Endothelial cell of umbilical vein (primary cell): ENCODE measurements around the gene ATP8B3. TPM values are rescaled to one million over a fixed set of nuclear protein-coding genes. Genes with fewer than 3 reads are reported as not detected.

Source experiments
- BruUV-seq: library from RNA; stranded (reverse); fragments of 400-500 nt; replicated peaks from 2 replicates; lab custom pipeline; 2021; lab: Mats Ljungman, UMichigan
- CTCF ChIA-PET: fragments of 300-600, 350-600 bp; sonication (Branson Sonifier 250); formaldehyde crosslinking; loops from one replicate; lab custom pipeline; 2021; ENCODE audit warnings: antibody characterized with exemption, inconsistent platforms; lab: Charles Lee
- POLR2A ChIA-PET: fragments of 300-600, 350-600 bp; sonication (Branson Sonifier 250); formaldehyde crosslinking; loops from one replicate; lab custom pipeline; 2021; ENCODE audit warnings: antibody characterized with exemption, inconsistent platforms; lab: Charles Lee
- DNase-seq: peaks from one replicate; pipeline ENCODE4 v3.0.0-alpha.2; 2011; ENCODE audit warnings: low read depth, low spot score
- FAIRE-seq: peaks from 2 replicates; lab custom pipeline; 2011; peaks lifted over from hg19 to GRCh38; lab: Jason Lieb, UNC
- H2AFZ ChIP-seq: 2 replicates; pipeline ENCODE4 v1.6.0; 2012; ENCODE audit warnings: low read depth, low read length, control low read depth, inconsistent platforms
- H3K27ac ChIP-seq: 2 replicates; pipeline ENCODE4 v1.5.1; 2011; ENCODE audit warnings: low read depth, mild to moderate bottlenecking, control low read depth, low read length, moderate library complexity; ENCODE audit not compliant: insufficient read depth
- H3K27me3 ChIP-seq, 2 experiments: 2 replicates each; pipeline versions ENCODE4 v1.6.0 to v1.6.1; 2011; ENCODE audit warnings: low read length in 2 of 2, mixed read lengths in 1 of 2; ENCODE audit not compliant: control insufficient read depth in 2 of 2, insufficient read depth in 2 of 2
- H3K36me3 ChIP-seq, 2 experiments: 2 replicates in 1 of 2; 3 replicates in 1 of 2; pipeline ENCODE4 v1.5.1; 2011; ENCODE audit warnings: low read length in 2 of 2, mild to moderate bottlenecking in 1 of 2, moderate library complexity in 1 of 2; ENCODE audit not compliant: control insufficient read depth in 2 of 2, insufficient read depth in 2 of 2; ENCODE audit errors: extremely low read depth in 1 of 2
- H3K4me1 ChIP-seq: 3 replicates; pipeline ENCODE4 v1.5.1; 2011; ENCODE audit warnings: mild to moderate bottlenecking, low read length; ENCODE audit not compliant: control insufficient read depth, insufficient read depth; ENCODE audit errors: extremely low read depth
- H3K4me2 ChIP-seq: 2 replicates; pipeline ENCODE4 v1.6.1; 2011; ENCODE audit warnings: low read length, control low read depth, mixed read lengths; ENCODE audit not compliant: insufficient read depth
- H3K4me3 ChIP-seq, 3 experiments: fragments of 200-600 bp in 1 of 3; sonication (generic), shearing (Covaris generic) in 1 of 3; replicated peaks in 1 of 3; 2 replicates each; pipeline ENCODE4 v1.5.1; 2011 to 2016; ENCODE audit warnings: control low read depth in 3 of 3, low read length in 3 of 3, mild to moderate bottlenecking in 2 of 3, inconsistent platforms in 1 of 3, low read depth in 1 of 3, moderate library complexity in 1 of 3; ENCODE audit not compliant: insufficient read depth in 1 of 3
- H3K79me2 ChIP-seq: 2 replicates; pipeline ENCODE4 v1.6.0; 2012; ENCODE audit warnings: low read length, inconsistent platforms; ENCODE audit not compliant: control insufficient read depth, insufficient read depth
- H3K9ac ChIP-seq: replicated peaks from 2 replicates; pipeline ENCODE3; 2011; ENCODE audit warnings: low read length, control low read depth; ENCODE audit not compliant: insufficient read depth; ENCODE audit errors: extremely low read depth
- H3K9me1 ChIP-seq: replicated peaks from 3 replicates; pipeline ENCODE4 v1.6.0; 2011; ENCODE audit warnings: mild to moderate bottlenecking, low read length; ENCODE audit not compliant: control insufficient read depth, insufficient read depth; ENCODE audit errors: extremely low read depth
- H3K9me3 ChIP-seq: replicated peaks from 2 replicates; pipeline ENCODE4 v1.5.1; 2012; ENCODE audit warnings: low read length, inconsistent platforms; ENCODE audit not compliant: control insufficient read depth, insufficient read depth
- H4K20me1 ChIP-seq: replicated peaks from 2 replicates; pipeline ENCODE3; 2011; ENCODE audit warnings: mild to moderate bottlenecking, low read length; ENCODE audit not compliant: control insufficient read depth, insufficient read depth; ENCODE audit errors: extremely low read depth
- CTCF ChIP-seq, 2 donors: IDR thresholded peaks; 1 replicate in 1 of 2; 2 replicates in 1 of 2; pipeline ENCODE4 v1.5.1; 2011; ENCODE audit warnings: low read length in 2 of 2, mild to moderate bottlenecking in 2 of 2, moderate library complexity in 2 of 2, control low read depth in 1 of 2, inconsistent platforms in 1 of 2, low read depth in 1 of 2; ENCODE audit not compliant: insufficient read depth in 1 of 2; ENCODE audit errors: extremely low read depth in 1 of 2
- EZH2 ChIP-seq: IDR thresholded peaks from 2 replicates; pipeline ENCODE4 v1.6.1; 2012; ENCODE audit warnings: borderline replicate concordance, low read depth, mild to moderate bottlenecking, moderate library complexity, low read length, inconsistent platforms; ENCODE audit not compliant: severe bottlenecking
- FOS ChIP-seq: IDR thresholded peaks from 2 replicates; pipeline ENCODE4 v1.6.1; 2011; ENCODE audit warnings: mild to moderate bottlenecking, low read length, moderate library complexity, borderline replicate concordance; ENCODE audit not compliant: insufficient read depth
- GATA2 ChIP-seq: IDR thresholded peaks from 2 replicates; pipeline ENCODE4 v1.7.0; 2011; ENCODE audit warnings: low read depth, mild to moderate bottlenecking, moderate library complexity, mixed read lengths, low read length; ENCODE audit not compliant: insufficient read length, insufficient read depth
- MAX ChIP-seq: IDR thresholded peaks from 2 replicates; pipeline ENCODE4 v1.6.1; 2011; ENCODE audit not compliant: insufficient read depth, insufficient read length
- MYC ChIP-seq: IDR thresholded peaks from one replicate; pipeline ENCODE4 v1.6.1; 2011; ENCODE audit warnings: mild to moderate bottlenecking, low read depth, low read length
- POLR2A ChIP-seq: IDR thresholded peaks from 2 replicates; pipeline ENCODE4 v1.6.1; 2012; ENCODE audit warnings: low read depth, mild to moderate bottlenecking, control low read depth, low read length
- POLR2AphosphoS5 ChIP-seq: IDR thresholded peaks from 2 replicates; pipeline ENCODE4 v1.6.1; 2012; ENCODE audit warnings: low read depth, mild to moderate bottlenecking, control low read depth, low read length, moderate library complexity; ENCODE audit not compliant: insufficient read depth
- dilution Hi-C: fragments of 300-500 bp; cut with MboI; formaldehyde crosslinking; loops from one replicate; pipeline ENCODE4 v1.15.0; 2019; ENCODE audit warnings: low sequenced_read_pairs; ENCODE audit not compliant: extremely low pct_ligation_motif_present
- intact Hi-C: fragments of 100-400 bp; cut with micrococcal nuclease; formaldehyde crosslinking; loops from one replicate; pipeline ENCODE4 v1.10.0; 2022
- polyA plus RNA-seq, 4 experiments: library from polyadenylated mRNA; depleted of rRNA in 3 of 4; stranded (reverse) in 3 of 4; unstranded in 1 of 4; fragments of >200 nt; gene quantifications; 2 replicates each; pipeline versions ENCODE4 v1.2.1 to v1.2.3, GENCODE V29; 2011 to 2012; ENCODE audit warnings: missing spikeins in 1 of 4
- total RNA-seq: library from RNA; stranded (reverse); gene quantifications from 2 replicates; pipeline ENCODE4 v1.2.3, GENCODE V29; 2021

The ATP8B3 gene
- total and polyA plus RNA-seq, 2 donors (not counting 3 experiments of a cell fraction or from before 2014, with no cell fraction given) = 1.1 to 7.3 TPM

- CTCF ChIA-PET = interaction anchor here (0.6 to 1.5 kb wide), 8 partner anchors 11 to 418 kb away, joined by 3 to 8 read pairs (median 3); no protein-coding TSS in a partner anchor
- Histone ChIP-seq H3K9ac (peak overlapping the region; percentile 14), H2AFZ (no peak overlapping the region), H4K20me1 (no peaks in the 10 kb centered on the region), H3K36me3 (no peaks in the 10 kb centered on the region), H3K79me2 (peaks cover 66% of the 10 kb centered on the region), H3K27ac (peak overlapping the region; percentile 30), H3K9me3 (no peaks in the 10 kb centered on the region), H3K27me3 (no peaks in the 10 kb centered on the region), H3K4me1 (peaks cover 35% of the 10 kb centered on the region), H3K4me2 (peak overlapping the region; percentile 47), H3K9me1 (no peaks in the 10 kb centered on the region), H3K4me3 (peak overlapping the region in 1 of 3 experiments; percentile 4)
- POLR2A ChIA-PET = interaction anchor here (0.6 kb wide), 1 partner anchor 693 kb away, joined by 4 read pairs; no protein-coding TSS in a partner anchor
- DNase-seq (peak; percentile 84), FAIRE-seq (peak; percentile 95)
- intact Hi-C loops (no loop called here), dilution Hi-C loops (no loop called here)
- TF ChIP-seq FOS (no peak), EZH2 (no peak), POLR2A (peak; percentile 81), POLR2AphosphoS5 (peak; percentile 69), MYC (no peak)
- BruUV-seq = no TSS peak
Measured at GRCh38 chr19:1855040-1855827, 43.2 kb upstream of the ATP8B3 start.

GRCh38 chr19:1854542-1855039 lies 42.5 kb upstream of the ATP8B3 start:
- Histone ChIP-seq H3K9me3 (no peaks in the 10 kb centered on the region), H3K27ac (no peak overlapping the region), H4K20me1 (no peaks in the 10 kb centered on the region), H3K79me2 (peaks cover 60% of the 10 kb centered on the region), H3K9me1 (no peaks in the 10 kb centered on the region), H3K36me3 (no peaks in the 10 kb centered on the region), H2AFZ (no peak overlapping the region), H3K27me3 (no peaks in the 10 kb centered on the region), H3K9ac (no peak overlapping the region), H3K4me1 (peaks cover 32% of the 10 kb centered on the region), H3K4me3 (no peak overlapping the region), H3K4me2 (no peak overlapping the region)
- no TSS peak for BruUV-seq
- dilution Hi-C loops = no loop called here
- TF ChIP-seq POLR2AphosphoS5 (no peak), CTCF (IDR thresholded peaks at IDR 0.05; ENCODE audit: extremely low read depth in 1 of 2, insufficient read depth in 1 of 2, low read depth in 1 of 2, low read length in 2 of 2) (no peak), MAX (no peak), EZH2 (no peak), POLR2A (no peak), GATA2 (no peak)
- ChIA-PET POLR2A (interaction anchor here (0.6 kb wide), 1 partner anchor 694 kb away, joined by 4 read pairs; no protein-coding TSS in a partner anchor), CTCF (interaction anchor here (0.6 to 1.5 kb wide), 5 partner anchors 12 to 417 kb away, joined by 3 to 8 read pairs (median 3); no protein-coding TSS in a partner anchor)
- intact Hi-C loops = no loop called here
- DNase-seq (no peak), FAIRE-seq (no peak)
